K562 (cell line): ENCODE results near the gene RFNG. TPM values are rescaled to one million over a fixed set of nuclear protein-coding genes. Genes with fewer than 3 reads are reported as not detected.

Experiments used
- ATAC-seq: fragments of 200-7000 bp; cut with Tn5 transposase; 3 replicates; pipeline ENCODE4 v1.9.1; 2020; ENCODE audit warnings: moderate library complexity
- BruUV-seq: library from RNA; stranded (reverse); fragments of 400-500 nt; replicated peaks from 2 replicates; lab custom pipeline; 2021; lab: Mats Ljungman, UMichigan
- CTCF ChIA-PET: fragments of 300-600 bp; formaldehyde crosslinking; extraction: SDS; loops from one replicate; lab custom pipeline; 2021; ENCODE audit warnings: low intra/inter-chr PET ratio; lab: Yijun Ruan, JAX
- POLR2A ChIA-PET: fragments of 300-600, 350-650 bp; sonication (Branson Sonifier 250); formaldehyde crosslinking; extraction: SDS; loops from one replicate; lab custom pipeline; 2021; ENCODE audit warnings: antibody characterized with exemption, inconsistent platforms; lab: Yijun Ruan, JAX
- DNase-seq, 4 experiments: peaks; one replicate each; pipeline versions ENCODE4 v3.0.0 to v3.0.0-alpha.2; 2011 to 2018; ENCODE audit warnings: low spot score in 3 of 4, mixed read lengths in 3 of 4; ENCODE audit errors: extremely low read depth in 1 of 4
- FAIRE-seq: peaks from 2 replicates; lab custom pipeline; 2011; peaks lifted over from hg19 to GRCh38; lab: Jason Lieb, UNC
- H2AFZ ChIP-seq: 2 replicates; pipeline ENCODE4 v1.6.0; 2011; ENCODE audit warnings: low read depth, low read length, control low read depth, inconsistent platforms
- H3K27ac ChIP-seq: fragments of 200-600 bp; 3 replicates; pipeline ENCODE4 v1.8.0; 2011; ENCODE audit warnings: low read depth, mild to moderate bottlenecking, control low read depth, inconsistent platforms, low read length, moderate library complexity, mixed read lengths; ENCODE audit errors: extremely low read depth
- H3K27me3 ChIP-seq, 2 experiments: fragments of 300-600 bp in 1 of 2; 2 replicates in 1 of 2; 3 replicates in 1 of 2; pipeline versions ENCODE4 v1.6.0 to v1.8.0; 2011; ENCODE audit warnings: inconsistent platforms in 2 of 2, low read length in 2 of 2, mild to moderate bottlenecking in 1 of 2, mixed read lengths in 1 of 2, moderate library complexity in 1 of 2; ENCODE audit not compliant: control insufficient read depth in 2 of 2, insufficient read depth in 2 of 2
- H3K36me3 ChIP-seq: fragments of 300-600 bp; 3 replicates; pipeline ENCODE4 v1.8.0; 2011; ENCODE audit warnings: mild to moderate bottlenecking, low read length, inconsistent platforms; ENCODE audit not compliant: control insufficient read depth, insufficient read depth
- H3K4me1 ChIP-seq, 2 experiments: fragments of 200-600 bp in 1 of 2; replicated peaks in 1 of 2; 2 replicates in 1 of 2; 3 replicates in 1 of 2; pipeline versions ENCODE4 v1.5.1 to v1.8.0; 2011; ENCODE audit warnings: inconsistent platforms in 2 of 2, low read length in 2 of 2, mild to moderate bottlenecking in 1 of 2, mixed read lengths in 1 of 2, moderate library complexity in 1 of 2; ENCODE audit not compliant: control insufficient read depth in 2 of 2, insufficient read depth in 2 of 2
- H3K4me2 ChIP-seq: 2 replicates; pipeline ENCODE4 v1.6.1; 2011; ENCODE audit warnings: low read length, control low read depth, inconsistent platforms, mixed read lengths; ENCODE audit not compliant: insufficient read depth
- H3K4me3 ChIP-seq: fragments of 200-600 bp; sonication (generic), shearing (Covaris generic); 2 replicates; pipeline ENCODE4 v1.5.1; 2016; ENCODE audit warnings: control low read depth, inconsistent platforms
- H3K79me2 ChIP-seq: fragments of 200-600 bp; 3 replicates; pipeline ENCODE4 v1.8.0; 2011; ENCODE audit warnings: low read length, inconsistent platforms; ENCODE audit not compliant: control insufficient read depth, insufficient read depth
- H3K9ac ChIP-seq, 2 experiments: 2 replicates each; pipeline versions ENCODE4 v1.6.0 to v1.6.1; 2011; ENCODE audit warnings: low read depth in 2 of 2, low read length in 2 of 2, control low read depth in 1 of 2, inconsistent platforms in 1 of 2, mild to moderate bottlenecking in 1 of 2, mixed read lengths in 1 of 2; ENCODE audit not compliant: insufficient read depth in 1 of 2
- H3K9me1 ChIP-seq: one replicate; pipeline ENCODE4 v1.6.0; 2011; ENCODE audit warnings: inconsistent platforms, mild to moderate bottlenecking, low read length, moderate library complexity; ENCODE audit not compliant: control insufficient read depth, insufficient read depth
- H3K9me3 ChIP-seq: replicated peaks from 2 replicates; pipeline ENCODE4 v1.5.1; 2011; ENCODE audit warnings: low read depth, low read length, inconsistent platforms; ENCODE audit not compliant: control insufficient read depth, insufficient read depth
- H4K20me1 ChIP-seq: replicated peaks from 2 replicates; pipeline ENCODE4 v1.6.1; 2011; ENCODE audit warnings: low read length, inconsistent platforms, mixed read lengths; ENCODE audit not compliant: control insufficient read depth, insufficient read depth
- FIP1L1 ChIP-seq: fragments of 200-400 bp; formaldehyde crosslinking; IDR thresholded peaks from 2 replicates; pipeline ENCODE4 v1.6.1; 2018; ENCODE audit warnings: mild to moderate bottlenecking, low read depth, low read length; ENCODE audit not compliant: poor library complexity, severe bottlenecking
- POLR2A ChIP-seq: fragments of 450-650 bp; conservative IDR thresholded peaks from 2 replicates; pipeline ENCODE4 v1.6.1; 2016
- POLR2AphosphoS5 ChIP-seq: IDR thresholded peaks from 2 replicates; pipeline ENCODE4 v1.6.1; 2011; ENCODE audit warnings: mild to moderate bottlenecking, low read depth, low read length, moderate library complexity; ENCODE audit not compliant: control insufficient read depth, insufficient read depth
- POLR2G ChIP-seq: fragments of 200-400 bp; formaldehyde crosslinking; IDR thresholded peaks from 2 replicates; pipeline ENCODE4 v1.6.1; 2017; ENCODE audit warnings: low read depth, mild to moderate bottlenecking, antibody characterized with exemption, low read length, moderate library complexity
- RFX1 ChIP-seq: fragments of 450-650 bp; IDR thresholded peaks from 2 replicates; pipeline ENCODE4 v1.6.1; 2016; ENCODE audit warnings: mild to moderate bottlenecking, moderate library complexity
- SUPT5H ChIP-seq: fragments of 450-650 bp; IDR thresholded peaks from 2 replicates; pipeline ENCODE4 v1.6.1; 2016
- ZFP30 ChIP-seq: fragments of 250-450 bp; sonication (Bioruptor Pico); IDR thresholded peaks from 2 replicates; pipeline ENCODE4 v1.8.0; 2022; ENCODE audit warnings: moderate library complexity, mild to moderate bottlenecking, inconsistent platforms, borderline replicate concordance
- ZFX ChIP-seq: sonication (generic); formaldehyde crosslinking; IDR thresholded peaks from 2 replicates; pipeline ENCODE4 v1.8.0; 2022; ENCODE audit warnings: mild to moderate bottlenecking, missing genetic modification reagents, moderate library complexity
- WGBS: fragments of 100-300 bp; shearing (Covaris generic); methylation state at CpG from one replicate; pipeline ENCODE4 v1.1.6; 2016; ENCODE audit warnings: low coverage, mixed read lengths; ENCODE audit not compliant: insufficient coverage; ENCODE audit errors: missing lambda C conversion rate; 5-methylcytosine and 5-hydroxymethylcytosine counted together
- in situ Hi-C: fragments of 300-500 bp; cut with MboI; formaldehyde crosslinking; loops from 4 replicates; pipeline ENCODE4 v1.15.0; 2018; ENCODE audit warnings: inconsistent platforms, mixed read lengths
- intact Hi-C: fragments of 100-400 bp; cut with micrococcal nuclease; formaldehyde crosslinking; loops from 2 replicates; pipeline ENCODE4 v1.14.2; 2022
- polyA plus RNA-seq, 8 experiments: library from polyadenylated mRNA; depleted of rRNA in 4 of 8; stranded (reverse) in 5 of 8; unstranded in 3 of 8; fragments of >200 nt; fragmentation: Nextera tagmentation in 2 of 8; fragmentation: Illumina TruSeq in 1 of 8; extraction: Ambion mirVana in 2 of 8; extraction: Trizol in 1 of 8; gene quantifications; 2 replicates each; pipeline versions ENCODE4 v1.2.1 to v1.2.3, GENCODE V29; 2011 to 2014; ENCODE audit warnings: inconsistent platforms in 1 of 8, missing spikeins in 1 of 8
- total RNA-seq, 7 experiments: library from RNA; depleted of rRNA in 6 of 7; stranded (reverse); fragments of >200 nt in 6 of 7; fragmentation: Illumina TruSeq in 2 of 7; extraction: Trizol in 2 of 7; gene quantifications; 2 replicates each; pipeline versions ENCODE4 v1.2.1 to v1.2.3, GENCODE V29; 2011 to 2021; ENCODE audit warnings: low replicate concordance in 1 of 7

Gene RFNG
- total and polyA plus RNA-seq, 9 of the 15 experiments (the other 6 are each of a cell fraction or from before 2014, with no cell fraction given): 0.32 to 32.8 (median 9.5) TPM

GRCh38 chr17:82080048-82080788, 28.6 kb upstream of the RFNG start:
- no peak overlapping the region for H3K4me2 ChIP-seq
- BruUV-seq: no TSS peak
- in situ Hi-C loops: no loop called here
- WGBS: 94% methylated on average over 31 of the region's 36 CpGs
- H3K4me3 ChIP-seq: no peak overlapping the region
- H3K27me3 ChIP-seq: no peaks in the 10 kb centered on the region
- no peak overlapping the region for H3K27ac ChIP-seq
- DNase-seq: no peak
- H3K9ac ChIP-seq: no peak overlapping the region; a peak in 1 of 4 replicates
- POLR2A ChIA-PET: interaction anchor here (1.4 to 4.2 kb wide), 5 partner anchors 8 to 16 kb away, joined by 3 to 52 read pairs (median 5); no protein-coding TSS in a partner anchor
- no peaks in the 10 kb centered on the region for H3K9me3 ChIP-seq
- CTCF ChIA-PET: no interaction called here
- no peak for FAIRE-seq
- TF ChIP-seq ZFX (CRISPR knock-in tag) (peak; percentile 44; the same call in 1 of the 2 replicates), POLR2A (peak; percentile 1; the same call in 1 of the 2 replicates), POLR2G (peak; percentile 39; the same call in 1 of the 2 replicates), SUPT5H (0 out of 2 replicates have a peak, but pooled peaks have one; percentile 8), POLR2AphosphoS5 (peak; percentile 62; the same call in 1 of the 2 replicates), RFX1 (no peak), FIP1L1 (peak; percentile 4), ZFP30 (CRISPR knock-in tag) (no peak)
- no peak overlapping the region for H2AFZ ChIP-seq
- H3K79me2 ChIP-seq: no peaks in the 10 kb centered on the region; the same call in 2 of the 3 replicates
- ATAC-seq: no peak
- H4K20me1 ChIP-seq: peaks cover 31% of the 10 kb centered on the region
- H3K9me1 ChIP-seq: peaks cover 3% of the 10 kb centered on the region
- peaks cover 0 to 79% of the 10 kb centered on the region in 2 experiments; a peak in 2 of 5 replicates for H3K4me1 ChIP-seq
- intact Hi-C loops: no loop called here
- peaks cover 75% of the 10 kb centered on the region; the same call in 2 of the 3 replicates for H3K36me3 ChIP-seq
